ENCODE measurements around the gene RASGRP2.

Gene RASGRP2

DNA sequence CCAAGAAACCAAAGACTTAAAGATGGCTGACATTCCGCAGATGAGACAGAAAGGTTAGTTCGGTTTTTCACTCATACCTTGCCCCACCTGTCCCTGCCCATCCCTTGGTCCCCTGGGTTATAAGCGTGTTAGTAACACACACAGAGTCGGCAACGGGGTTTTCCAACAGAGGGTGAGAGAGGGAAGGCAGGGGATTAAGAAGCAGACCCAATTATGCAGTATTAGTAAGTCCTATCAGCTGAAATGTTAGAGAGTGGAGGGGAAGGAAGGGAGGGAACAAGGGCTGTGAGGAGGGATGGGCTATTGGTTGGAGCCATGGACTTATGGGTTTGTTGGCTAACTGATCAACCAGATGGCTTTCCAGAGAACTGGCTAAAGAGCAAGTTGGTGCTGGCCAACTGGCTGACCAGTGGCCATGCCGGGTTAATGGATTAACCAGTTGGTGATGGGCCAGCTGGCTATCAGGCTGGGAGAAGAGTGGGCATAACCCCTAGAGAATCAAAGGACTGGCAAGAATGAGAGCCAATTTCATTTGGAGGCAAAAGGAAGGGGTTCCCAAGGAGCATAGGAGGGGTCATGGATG is 66.4 kb downstream of the RASGRP2 start:
- Histone ChIP-seq H3K9ac (ENCODE audit: low read depth, low read length) (no peak overlapping the region), H3K4me3 (ENCODE audit: low read length) (no peak overlapping the region), H3K36me3 (ENCODE audit: insufficient read depth, low read depth, low read length) (no peaks in the 10 kb centered on the region), H3K4me1 (ENCODE audit: insufficient read depth, low read length) (no peaks in the 10 kb centered on the region), H3K9me3 (ENCODE audit: insufficient read depth, low read depth, low read length) (no peaks in the 10 kb centered on the region), H3K27ac (ENCODE audit: low read length) (no peak overlapping the region), H3K27me3 (ENCODE audit: insufficient read depth, low read length) (peaks cover 38% of the 10 kb centered on the region; the same call in 1 of the 2 replicates)
